Mesenchymal stem cell (in vitro differentiated cells and primary cell): Measurements from ENCODE around the gene CCDC39.
"Not testable (repeated sequence)": the region's sequence is repeated elsewhere in the genome, so short reads cannot be mapped to it uniquely, and the experiment has no call there.

ENCODE experiments used
- DNase-seq: peaks from one replicate; pipeline ENCODE4 v3.0.0-alpha.2; 2013
- H2AFZ ChIP-seq: one replicate; pipeline ENCODE4 v1.6.1; 2013; ENCODE audit warnings: low read depth, mild to moderate bottlenecking, control low read depth, inconsistent platforms, low read length, moderate library complexity
- H2AK5ac ChIP-seq: 2 replicates; pipeline ENCODE4 v1.6.1; 2013; ENCODE audit warnings: low read length, moderate library complexity, mild to moderate bottlenecking, inconsistent platforms; ENCODE audit not compliant: severe bottlenecking
- H2BK120ac ChIP-seq: one replicate; pipeline ENCODE4 v1.6.1; 2013; ENCODE audit warnings: low read depth, mild to moderate bottlenecking, inconsistent platforms, low read length, moderate library complexity
- H2BK12ac ChIP-seq, 2 experiments: one replicate each; pipeline ENCODE4 v1.6.1; 2013; ENCODE audit warnings: inconsistent platforms in 2 of 2, low read length in 2 of 2, mild to moderate bottlenecking in 2 of 2, moderate library complexity in 2 of 2, control low read depth in 1 of 2
- H2BK15ac ChIP-seq: one replicate; pipeline ENCODE4 v1.6.1; 2013; ENCODE audit warnings: mild to moderate bottlenecking, low read depth, inconsistent platforms; ENCODE audit not compliant: poor library complexity, severe bottlenecking
- H2BK5ac ChIP-seq: 2 replicates; pipeline ENCODE4 v1.6.1; 2013; ENCODE audit warnings: low read depth, mild to moderate bottlenecking, low read length, control low read depth, inconsistent platforms; ENCODE audit not compliant: poor library complexity, severe bottlenecking
- H3K14ac ChIP-seq, 2 experiments: one replicate each; pipeline ENCODE4 v1.6.1; 2013; ENCODE audit warnings: inconsistent platforms in 2 of 2, low read length in 2 of 2, control low read depth in 1 of 2, mild to moderate bottlenecking in 1 of 2, moderate library complexity in 1 of 2
- H3K18ac ChIP-seq, 2 experiments: one replicate each; pipeline ENCODE4 v1.6.1; 2013; ENCODE audit warnings: inconsistent platforms in 2 of 2, low read length in 2 of 2, control low read depth in 1 of 2, low read depth in 1 of 2, mild to moderate bottlenecking in 1 of 2
- H3K23ac ChIP-seq, 2 experiments: one replicate each; pipeline ENCODE4 v1.6.1; 2013; ENCODE audit warnings: inconsistent platforms in 2 of 2, low read length in 2 of 2, mild to moderate bottlenecking in 2 of 2, moderate library complexity in 2 of 2, control low read depth in 1 of 2
- H3K27ac ChIP-seq: 2 replicates; pipeline ENCODE4 v1.5.1; 2013; ENCODE audit warnings: mild to moderate bottlenecking, moderate library complexity, low read length, control low read depth, inconsistent platforms; ENCODE audit not compliant: poor library complexity, severe bottlenecking
- H3K27me3 ChIP-seq, 2 experiments: 2 replicates each; pipeline versions ENCODE4 v1.6.1 to v1.7.0; 2013; ENCODE audit warnings: low read length in 2 of 2, mild to moderate bottlenecking in 2 of 2, moderate library complexity in 2 of 2, control low read depth in 1 of 2, inconsistent platforms in 1 of 2; ENCODE audit not compliant: control insufficient read depth in 1 of 2, insufficient read depth in 1 of 2
- H3K36me3 ChIP-seq, 2 experiments: 2 replicates each; pipeline versions ENCODE4 v1.6.1 to v1.7.0; 2013; ENCODE audit warnings: low read length in 2 of 2, control low read depth in 1 of 2, inconsistent platforms in 1 of 2, low read depth in 1 of 2, mild to moderate bottlenecking in 1 of 2; ENCODE audit not compliant: insufficient read depth in 2 of 2, control insufficient read depth in 1 of 2
- H3K4ac ChIP-seq, 2 experiments: one replicate each; pipeline ENCODE4 v1.6.1; 2013; ENCODE audit warnings: inconsistent platforms in 2 of 2, low read length in 2 of 2, mild to moderate bottlenecking in 2 of 2, moderate library complexity in 2 of 2, control low read depth in 1 of 2, low read depth in 1 of 2
- H3K4me1 ChIP-seq: 2 replicates; pipeline ENCODE4 v1.6.1; 2013; ENCODE audit warnings: low read depth, low read length, control low read depth; ENCODE audit not compliant: control insufficient read depth, insufficient read depth
- H3K4me2 ChIP-seq: 2 replicates; pipeline ENCODE4 v1.6.1; 2013; ENCODE audit warnings: low read length, mild to moderate bottlenecking, inconsistent platforms; ENCODE audit not compliant: poor library complexity, severe bottlenecking
- H3K4me3 ChIP-seq, 2 experiments: 2 replicates each; pipeline versions ENCODE4 v1.5.1 to v1.7.0; 2013; ENCODE audit warnings: low read length in 2 of 2, mild to moderate bottlenecking in 2 of 2, control low read depth in 1 of 2, low read depth in 1 of 2; ENCODE audit not compliant: insufficient read depth in 1 of 2
- H3K79me1 ChIP-seq: replicated peaks from 2 replicates; pipeline ENCODE4 v1.6.1; 2013; ENCODE audit warnings: mild to moderate bottlenecking, control low read depth, low read length, inconsistent platforms; ENCODE audit not compliant: poor library complexity, severe bottlenecking
- H3K9ac ChIP-seq: 2 replicates; pipeline ENCODE4 v1.7.0; 2013; ENCODE audit warnings: mild to moderate bottlenecking, low read length, moderate library complexity
- H3K9me3 ChIP-seq: 2 replicates; pipeline ENCODE4 v1.7.0; 2013; ENCODE audit warnings: mild to moderate bottlenecking, low read length; ENCODE audit not compliant: control insufficient read depth
- H4K8ac ChIP-seq: one replicate; pipeline ENCODE4 v1.6.1; 2013; ENCODE audit warnings: inconsistent platforms, mild to moderate bottlenecking, low read length, moderate library complexity
- H4K91ac ChIP-seq: one replicate; pipeline ENCODE4 v1.6.1; 2013; ENCODE audit warnings: mild to moderate bottlenecking, low read length, inconsistent platforms
- WGBS: methylation state at CpG from one replicate; pipeline ENCODE4 v1.1.7; 2013; ENCODE audit warnings: mixed read lengths; 5-methylcytosine and 5-hydroxymethylcytosine counted together

Gene CCDC39

GRCh38 chr3:180595559-180595935 is 83.7 kb downstream of the CCDC39 start:
- H4K91ac ChIP-seq: no peak overlapping the region
- no peak overlapping the region for H3K14ac ChIP-seq
- H2BK12ac ChIP-seq: no peak overlapping the region
- no peak overlapping the region for H3K4me2 ChIP-seq
- no peaks in the 10 kb centered on the region for H3K79me1 ChIP-seq
- no peaks in the 10 kb centered on the region for H3K9me3 ChIP-seq
- no peak overlapping the region for H3K27ac ChIP-seq
- WGBS: no CpG with 5 or more reads among the region's 1 CpG
- no peak overlapping the region for H2AK5ac ChIP-seq
- H2BK15ac ChIP-seq: no peak overlapping the region
- no peak overlapping the region for H3K4ac ChIP-seq
- no peaks in the 10 kb centered on the region for H3K36me3 ChIP-seq
- H2AFZ ChIP-seq: no peak overlapping the region
- H2BK5ac ChIP-seq: no peak overlapping the region
- no peak overlapping the region for H2BK120ac ChIP-seq
- no peak overlapping the region for H3K23ac ChIP-seq
- H3K4me3 ChIP-seq: no peak overlapping the region
- no peaks in the 10 kb centered on the region for H3K4me1 ChIP-seq
- no peak for DNase-seq
- H3K18ac ChIP-seq: no peak overlapping the region
- no peaks in the 10 kb centered on the region for H3K27me3 ChIP-seq
- no peak overlapping the region for H4K8ac ChIP-seq
- peak overlapping the region; percentile 23 for H3K9ac ChIP-seq

- Histone ChIP-seq H2AFZ (no peak overlapping the region), H3K27me3 (no peaks in the 10 kb centered on the region), H2BK5ac (no peak overlapping the region), H3K4me3 (no peak overlapping the region), H2BK12ac (no peak overlapping the region), H3K18ac (no peak overlapping the region), H4K91ac (no peak overlapping the region), H3K23ac (no peak overlapping the region), H3K79me1 (no peaks in the 10 kb centered on the region), H3K9ac (peak overlapping the region; percentile 23), H3K14ac (no peak overlapping the region), H3K4ac (no peak overlapping the region), H2BK15ac (no peak overlapping the region), H3K27ac (no peak overlapping the region), H3K36me3 (no peaks in the 10 kb centered on the region), H3K4me2 (no peak overlapping the region), H3K4me1 (no peaks in the 10 kb centered on the region), H2AK5ac (no peak overlapping the region), H4K8ac (no peak overlapping the region), H3K9me3 (no peaks in the 10 kb centered on the region), H2BK120ac (no peak overlapping the region)
- 100% methylated on average over 1 of the region's 2 CpGs for WGBS
- peak; percentile 39 for DNase-seq
These were observed 84.4 kb downstream of the CCDC39 start for GRCh38 chr3:180594631-180595558.

- H4K8ac ChIP-seq, H3K79me1 ChIP-seq, H3K4me2 ChIP-seq, H4K91ac ChIP-seq, H2BK15ac ChIP-seq, H3K4ac ChIP-seq, H3K9ac ChIP-seq, H3K27me3 ChIP-seq, H3K4me3 ChIP-seq, H3K36me3 ChIP-seq, H2BK5ac ChIP-seq, H3K18ac ChIP-seq, DNase-seq, H2BK12ac ChIP-seq, H3K4me1 ChIP-seq, H3K9me3 ChIP-seq, H2AFZ ChIP-seq, H2AK5ac ChIP-seq, H3K27ac ChIP-seq, H2BK120ac ChIP-seq, H3K23ac ChIP-seq, H3K14ac ChIP-seq: not testable (repeated sequence)
- WGBS: 90% methylated on average over 2 of the region's 7 CpGs
These were observed 85.7 kb downstream of the CCDC39 start for GRCh38 chr3:180593631-180594030.

- Histone ChIP-seq H3K14ac (no peak overlapping the region), H4K91ac (no peak overlapping the region), H3K4ac (no peak overlapping the region), H3K9me3 (no peaks in the 10 kb centered on the region), H3K27ac (no peak overlapping the region), H4K8ac (no peak overlapping the region), H2BK15ac (no peak overlapping the region), H3K27me3 (no peaks in the 10 kb centered on the region), H3K9ac (no peak overlapping the region), H2BK120ac (no peak overlapping the region), H3K79me1 (no peaks in the 10 kb centered on the region), H2AK5ac (no peak overlapping the region), H2BK12ac (no peak overlapping the region), H2AFZ (no peak overlapping the region), H3K4me2 (no peak overlapping the region), H3K18ac (no peak overlapping the region), H3K4me3 (no peak overlapping the region), H3K4me1 (no peaks in the 10 kb centered on the region), H2BK5ac (no peak overlapping the region), H3K23ac (no peak overlapping the region), H3K36me3 (no peaks in the 10 kb centered on the region)
- WGBS: 90% methylated on average over 23 of the region's 23 CpGs
- no peak for DNase-seq
These were observed 88.9 kb downstream of the CCDC39 start for GRCh38 chr3:180590396-180590795.
